Limb (tissue), 2 donors: ENCODE measurements around the gene ECE1.
"Not testable (repeated sequence)": the region's sequence is repeated elsewhere in the genome, so short reads cannot be mapped to it uniquely, and the experiment has no call there.

Experiments used
- DNase-seq, 2 donors: peaks; one replicate each; pipeline ENCODE4 v3.0.0-alpha.2; 2016; ENCODE audit errors: extremely low spot score in 2 of 2

ECE1 gene

GRCh38 chr1:21188235-21188634 lies 102.0 kb downstream of the ECE1 start:
- no peak for DNase-seq

- no peak for DNase-seq
Measured at GRCh38 chr1:21185221-21185731, 105.0 kb downstream of the ECE1 start.

- DNase-seq, result no peak
Measured at GRCh38 chr1:21184276-21184675, 106.0 kb downstream of the ECE1 start.

- DNase-seq, result no peak
Measured at GRCh38 chr1:21182181-21182731, 108.0 kb downstream of the ECE1 start.

GRCh38 chr1:21178271-21178670 lies 112.0 kb downstream of the ECE1 start:
- DNase-seq, result not testable (repeated sequence)

GRCh38 chr1:21176586-21177555 lies 113.4 kb downstream of the ECE1 start, which contains the start of gene EIF4G3:
Gene EIF4G3, minus strand, starts transcription at chr1:21176897. Its CDS starts 174,155 bp downstream, at chr1:21002742.
- DNase-seq, result peak; percentile 99 to 100

GRCh38 chr1:21175670-21176581 lies 114.3 kb downstream of the ECE1 start:
- peak in 1 of 2 donors; percentile 74 for DNase-seq

GRCh38 chr1:21175324-21175669 lies 115.0 kb downstream of the ECE1 start:
- no peak for DNase-seq

GRCh38 chr1:21174654-21175323 lies 115.5 kb downstream of the ECE1 start:
- no peak for DNase-seq

- no peak for DNase-seq
Measured at GRCh38 chr1:21174230-21174629, 116.0 kb downstream of the ECE1 start.

GRCh38 chr1:21173096-21173495 lies 117.2 kb downstream of the ECE1 start:
- DNase-seq, result not testable (repeated sequence)

GRCh38 chr1:21170837-21171236 lies 119.4 kb downstream of the ECE1 start:
- not testable (repeated sequence) for DNase-seq

- DNase-seq, result no peak
Measured at GRCh38 chr1:21168444-21168843, 121.8 kb downstream of the ECE1 start.
